CD4-positive, alpha-beta T cell (primary cell): ENCODE measurements around the gene GALNT11. TPM values are rescaled to one million over a fixed set of nuclear protein-coding genes. Genes with fewer than 3 reads are reported as not detected.

Source experiments
- ATAC-seq: fragments of 200-7000 bp; cut with Tn5 transposase; one replicate; pipeline ENCODE4 v1.10.0; 2022; ENCODE audit warnings: mild to moderate bottlenecking; ENCODE audit not compliant: poor library complexity
- CTCF ChIA-PET: fragments of 350-600 bp; sonication (Branson Sonifier 250); formaldehyde crosslinking; loops from one replicate; lab custom pipeline; 2021; ENCODE audit warnings: antibody characterized with exemption, inconsistent platforms; lab: Charles Lee
- POLR2A ChIA-PET: fragments of 350-600 bp; sonication (Branson Sonifier 250); formaldehyde crosslinking; loops from one replicate; lab custom pipeline; 2021; ENCODE audit warnings: antibody characterized with exemption, inconsistent platforms; lab: Charles Lee
- DNase-seq, 14 experiments: peaks; one replicate each; pipeline ENCODE4 v3.0.0-alpha.2; 2013 to 2020; ENCODE audit warnings: mixed read lengths in 2 of 14
- H3K27ac ChIP-seq, 2 donors: one replicate each; pipeline versions ENCODE4 v1.5.1 to v1.7.0; 2013; ENCODE audit warnings: low read length in 2 of 2, low read depth in 1 of 2, mild to moderate bottlenecking in 1 of 2
- H3K27me3 ChIP-seq, 2 experiments: 1 replicate in 1 of 2; 2 replicates in 1 of 2; pipeline versions ENCODE4 v1.6.1 to v1.7.0; 2013; ENCODE audit warnings: low read length in 2 of 2, control low read depth in 1 of 2, mild to moderate bottlenecking in 1 of 2, moderate library complexity in 1 of 2; ENCODE audit not compliant: insufficient read depth in 2 of 2, control insufficient read depth in 1 of 2
- H3K36me3 ChIP-seq: one replicate; pipeline ENCODE4 v1.6.1; 2013; ENCODE audit warnings: low read length, control low read depth; ENCODE audit not compliant: insufficient read depth
- H3K4me1 ChIP-seq: one replicate; pipeline ENCODE4 v1.6.1; 2013; ENCODE audit warnings: low read length, control low read depth; ENCODE audit not compliant: insufficient read depth
- H3K4me3 ChIP-seq: one replicate; pipeline ENCODE4 v1.5.1; 2013; ENCODE audit warnings: mild to moderate bottlenecking, low read length, moderate library complexity
- H3K9me3 ChIP-seq, 2 experiments: 1 replicate in 1 of 2; 2 replicates in 1 of 2; pipeline versions ENCODE4 v1.6.1 to v1.7.0; 2013; ENCODE audit warnings: low read length in 2 of 2, mild to moderate bottlenecking in 2 of 2, control low read depth in 1 of 2, moderate library complexity in 1 of 2; ENCODE audit not compliant: control insufficient read depth in 1 of 2, insufficient read depth in 1 of 2
- H3K27ac Mint-ChIP-seq: one replicate; pipeline ENCODE4 v1.8.0; 2020; ENCODE audit warnings: mixed read lengths
- H3K27me3 Mint-ChIP-seq: one replicate; pipeline ENCODE4 v1.8.0; 2021; ENCODE audit warnings: mixed read lengths
- H3K36me3 Mint-ChIP-seq: one replicate; pipeline ENCODE4 v1.8.0; 2021; ENCODE audit warnings: low read depth, mixed read lengths
- H3K4me1 Mint-ChIP-seq: one replicate; pipeline ENCODE4 v1.8.0; 2021; ENCODE audit warnings: low read depth, mixed read lengths
- H3K4me3 Mint-ChIP-seq: one replicate; pipeline ENCODE4 v1.8.0; 2020; ENCODE audit warnings: mild to moderate bottlenecking, mixed read lengths
- H3K9me3 Mint-ChIP-seq: one replicate; pipeline ENCODE4 v1.8.0; 2020; ENCODE audit warnings: mixed read lengths
- intact Hi-C, 2 experiments: fragments of 100-400 bp; cut with DNase I in 1 of 2; cut with micrococcal nuclease in 1 of 2; formaldehyde crosslinking; loops; one replicate each; pipeline versions ENCODE4 v1.15.1 to v1.9.0; 2023 to 2025; cut with DNase I, micrococcal nuclease
- total RNA-seq, 174 experiments: library from RNA in 2 of 174; stranded (reverse) in 2 of 174; gene quantifications; one replicate each; pipeline ENCODE4 v1.2.3 and lab custom pipeline; 2021 to 2026
- TF ChIP-seq, protein P1 (sequence below): fragments of 200-600 bp; IDR thresholded peaks from one replicate; pipeline ENCODE4 v1.8.0; 2022; ENCODE audit warnings: antibody characterized with exemption, mild to moderate bottlenecking

Gene GALNT11
- total RNA-seq, 2 experiments from 2014 or later, result 20.7 to 22.2 TPM

DNA sequence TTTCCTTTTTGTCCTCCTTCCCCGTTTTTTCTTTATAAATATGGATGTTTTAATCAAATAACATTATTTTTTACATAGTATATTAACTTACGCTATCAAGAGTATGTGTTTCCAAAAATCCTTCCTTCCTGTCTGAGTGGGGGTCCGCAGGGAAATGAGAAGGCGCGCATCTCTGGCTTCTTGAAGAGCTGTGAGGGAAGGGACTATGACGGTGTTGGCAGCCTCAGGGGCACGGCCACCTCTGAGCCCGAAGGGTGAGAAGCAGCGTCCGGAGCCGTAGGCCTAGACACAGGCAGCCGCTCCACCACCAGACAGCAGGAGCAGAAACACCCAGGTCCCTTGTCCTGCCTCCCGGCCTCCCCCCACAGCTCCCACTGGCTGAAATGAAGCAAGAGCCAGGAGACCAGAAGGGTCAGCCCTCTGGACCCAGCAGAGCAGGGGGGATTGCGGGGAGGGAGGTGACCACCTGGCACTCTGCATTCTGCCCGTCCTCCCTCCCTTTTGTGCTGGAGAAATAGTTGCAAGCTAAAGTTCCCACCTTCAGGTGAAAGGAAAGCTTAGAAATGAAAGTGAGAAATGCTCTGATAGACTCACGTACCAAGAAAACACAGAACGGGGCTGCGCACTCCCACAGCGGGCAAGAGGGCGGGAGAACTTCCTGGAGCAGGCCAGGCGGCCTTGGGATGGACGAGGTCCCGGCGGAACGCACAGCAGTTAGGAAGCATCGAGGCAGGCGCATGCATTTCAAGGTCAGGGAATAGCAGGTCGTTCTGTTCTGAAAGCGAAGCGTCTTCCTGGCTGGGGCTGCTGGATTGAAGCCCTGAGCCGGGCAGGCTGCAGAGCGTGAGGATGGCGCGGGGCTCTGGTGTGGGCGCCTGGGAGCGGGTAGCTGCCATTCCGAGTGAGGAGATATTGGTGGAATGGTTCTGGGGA is 105.5 kb downstream of the GALNT11 start:
- ChIA-PET POLR2A (interaction anchor here (1.2 kb wide), 1 partner anchor 14 kb away, joined by 3 read pairs; no protein-coding TSS in a partner anchor), CTCF (no interaction called here)
- Histone ChIP-seq H3K4me3 (no peak overlapping the region), H3K9me3 (peaks cover 0 to 13% of the 10 kb centered on the region in 2 experiments), H3K36me3 (peaks cover 29% of the 10 kb centered on the region), H3K4me1 (no peaks in the 10 kb centered on the region), H3K27ac (no peak overlapping the region), H3K27me3 (no peaks in the 10 kb centered on the region)
- H3K27me3 Mint-ChIP-seq, result no peaks in the 10 kb centered on the region
- H3K4me3 Mint-ChIP-seq, result no peak overlapping the region
- ATAC-seq (no peak), DNase-seq (no peak)
- H3K27ac Mint-ChIP-seq, result peak overlapping the region; percentile 17
- TF ChIP-seq, protein P1, sequence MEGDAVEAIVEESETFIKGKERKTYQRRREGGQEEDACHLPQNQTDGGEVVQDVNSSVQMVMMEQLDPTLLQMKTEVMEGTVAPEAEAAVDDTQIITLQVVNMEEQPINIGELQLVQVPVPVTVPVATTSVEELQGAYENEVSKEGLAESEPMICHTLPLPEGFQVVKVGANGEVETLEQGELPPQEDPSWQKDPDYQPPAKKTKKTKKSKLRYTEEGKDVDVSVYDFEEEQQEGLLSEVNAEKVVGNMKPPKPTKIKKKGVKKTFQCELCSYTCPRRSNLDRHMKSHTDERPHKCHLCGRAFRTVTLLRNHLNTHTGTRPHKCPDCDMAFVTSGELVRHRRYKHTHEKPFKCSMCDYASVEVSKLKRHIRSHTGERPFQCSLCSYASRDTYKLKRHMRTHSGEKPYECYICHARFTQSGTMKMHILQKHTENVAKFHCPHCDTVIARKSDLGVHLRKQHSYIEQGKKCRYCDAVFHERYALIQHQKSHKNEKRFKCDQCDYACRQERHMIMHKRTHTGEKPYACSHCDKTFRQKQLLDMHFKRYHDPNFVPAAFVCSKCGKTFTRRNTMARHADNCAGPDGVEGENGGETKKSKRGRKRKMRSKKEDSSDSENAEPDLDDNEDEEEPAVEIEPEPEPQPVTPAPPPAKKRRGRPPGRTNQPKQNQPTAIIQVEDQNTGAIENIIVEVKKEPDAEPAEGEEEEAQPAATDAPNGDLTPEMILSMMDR, result no peak
- peaks cover 69% of the 10 kb centered on the region for H3K36me3 Mint-ChIP-seq
- intact Hi-C loops, result no loop called here
- no peaks in the 10 kb centered on the region for H3K4me1 Mint-ChIP-seq
- no peaks in the 10 kb centered on the region for H3K9me3 Mint-ChIP-seq

DNA sequence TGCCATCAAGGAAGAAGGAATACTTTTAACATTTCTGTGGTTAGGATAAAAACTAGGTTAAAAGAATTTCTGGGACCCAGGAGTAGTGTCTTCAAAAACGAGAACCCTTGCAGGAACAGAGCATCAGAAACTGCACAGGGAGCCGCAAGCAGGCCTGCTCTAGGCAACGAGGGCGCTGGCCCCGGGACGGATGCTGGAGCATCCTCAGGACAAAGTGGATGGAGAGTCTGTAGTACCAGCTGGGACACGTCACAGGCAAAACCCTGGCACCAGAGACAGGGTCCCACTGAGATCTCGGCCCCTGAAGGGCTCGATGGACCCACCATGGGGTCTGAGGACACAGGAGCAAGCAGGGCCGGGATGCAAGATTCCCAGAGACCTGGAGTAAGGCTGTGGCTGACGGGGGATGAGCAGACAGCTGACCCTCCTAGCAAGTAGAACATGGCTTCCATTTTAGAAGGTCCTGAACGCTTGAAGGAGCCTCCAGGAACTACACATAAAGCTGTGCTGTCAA is 106.6 kb downstream of the GALNT11 start:
- peaks cover 0 to 13% of the 10 kb centered on the region in 2 experiments for H3K9me3 ChIP-seq
- no peaks in the 10 kb centered on the region for H3K4me1 ChIP-seq
- ChIA-PET CTCF (no interaction called here), POLR2A (interaction anchor here (1.5 kb wide), 1 partner anchor 12 kb away, joined by 6 read pairs; no protein-coding TSS in a partner anchor)
- H3K27me3 ChIP-seq, result no peaks in the 10 kb centered on the region
- peaks cover 24% of the 10 kb centered on the region for H3K36me3 ChIP-seq
- ATAC-seq (no peak), DNase-seq (no peak)
- Mint-ChIP-seq H3K27ac (no peak overlapping the region), H3K4me1 (no peaks in the 10 kb centered on the region), H3K27me3 (no peaks in the 10 kb centered on the region), H3K4me3 (no peak overlapping the region), H3K9me3 (no peaks in the 10 kb centered on the region), H3K36me3 (peaks cover 70% of the 10 kb centered on the region)
- intact Hi-C loops, result no loop called here
- no peak overlapping the region for H3K4me3 ChIP-seq
- no peak overlapping the region for H3K27ac ChIP-seq
- TF ChIP-seq, protein P1, result no peak

DNA sequence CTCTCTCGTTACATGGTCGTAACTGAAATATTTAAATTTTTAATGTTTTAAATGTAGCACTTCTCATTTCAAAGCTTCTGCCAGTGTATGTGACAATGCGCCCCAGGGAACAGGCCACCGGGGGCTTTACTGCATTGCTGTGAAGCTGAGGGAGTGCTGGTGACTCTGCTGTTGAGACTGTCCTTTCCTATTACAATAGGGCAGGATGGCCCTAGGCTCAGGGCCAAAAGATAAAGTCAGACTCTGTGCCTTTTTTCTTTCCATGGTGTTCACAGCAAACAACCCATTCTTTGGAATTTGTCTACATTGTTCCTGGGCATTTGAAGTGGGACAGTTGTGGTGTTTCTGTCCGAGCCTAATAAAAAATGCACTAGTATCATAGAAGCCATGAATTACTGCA is 107.3 kb downstream of the GALNT11 start:
- no peaks in the 10 kb centered on the region for H3K27me3 ChIP-seq
- Mint-ChIP-seq H3K27ac (no peak overlapping the region), H3K4me3 (no peak overlapping the region), H3K36me3 (peaks cover 69% of the 10 kb centered on the region), H3K27me3 (no peaks in the 10 kb centered on the region), H3K4me1 (no peaks in the 10 kb centered on the region), H3K9me3 (no peaks in the 10 kb centered on the region)
- TF ChIP-seq, protein P1, result no peak
- ChIA-PET POLR2A (interaction anchor here (1.5 kb wide), 1 partner anchor 11 kb away, joined by 6 read pairs; no protein-coding TSS in a partner anchor), CTCF (no interaction called here)
- intact Hi-C loops, result no loop called here
- H3K4me1 ChIP-seq, result no peaks in the 10 kb centered on the region
- no peak overlapping the region for H3K4me3 ChIP-seq
- DNase-seq (no peak), ATAC-seq (no peak)
- H3K9me3 ChIP-seq, result peaks cover 0 to 13% of the 10 kb centered on the region in 2 experiments
- H3K27ac ChIP-seq, result no peak overlapping the region
- H3K36me3 ChIP-seq, result peaks cover 28% of the 10 kb centered on the region
